NOMO-1 (cell line): Measurements from ENCODE around the gene GRWD1.
"Not testable (repeated sequence)": the region's sequence is repeated elsewhere in the genome, so short reads cannot be mapped to it uniquely, and the experiment has no call there.

Experiments used
- DNase-seq, 2 experiments: peaks; one replicate each; lab custom pipeline; 2025; ENCODE audit not compliant: unreplicated experiment in 2 of 2; lab: John Stamatoyannopoulos, UW

Gene GRWD1

GRCh38 chr19:48477698-48478338 lies 32.0 kb downstream of the GRWD1 start:
- DNase-seq = no peak

GRCh38 chr19:48478339-48479256 lies 32.8 kb downstream of the GRWD1 start:
- DNase-seq = no peak

DNA sequence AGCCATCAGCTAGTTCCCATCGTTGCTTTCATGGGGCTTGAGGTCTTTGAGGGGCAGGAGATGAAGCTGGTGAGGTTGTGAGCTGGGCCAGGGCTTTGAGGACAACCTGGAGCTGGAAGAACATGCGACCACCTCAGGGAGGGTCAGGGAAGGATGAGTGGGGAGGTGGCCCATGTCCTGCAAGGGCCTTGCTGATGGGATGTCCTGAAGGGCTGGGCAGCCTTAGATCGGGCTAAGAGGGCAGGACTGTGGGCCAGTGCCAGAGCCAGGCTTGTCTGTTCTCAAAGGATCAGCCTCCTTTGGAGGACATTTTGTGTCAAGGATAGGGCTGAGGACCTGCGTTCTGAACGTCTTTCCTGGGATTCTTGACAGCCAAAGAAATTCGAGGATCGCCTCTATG lies 33.9 kb downstream of the GRWD1 start:
- DNase-seq = no peak

DNA sequence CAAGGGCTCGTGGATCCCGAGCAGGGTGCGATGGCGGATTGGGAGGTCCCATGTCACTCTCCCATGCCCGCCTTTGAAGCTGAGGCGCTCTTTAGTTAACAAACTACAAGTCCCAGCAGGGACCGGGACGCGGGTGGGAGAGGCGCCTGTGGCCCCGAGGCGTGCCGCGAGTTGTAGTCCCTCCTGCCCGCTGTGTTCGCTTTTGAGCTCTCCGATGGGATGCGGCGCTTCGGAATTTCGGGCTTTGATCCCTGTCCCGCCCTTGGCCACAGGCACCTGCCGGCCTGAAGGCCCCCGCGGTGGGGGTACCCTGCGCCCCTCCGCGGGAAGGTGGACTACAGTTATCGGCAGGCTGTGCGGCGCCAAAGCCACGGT lies 34.4 kb downstream of the GRWD1 start:
- DNase-seq = peak in 1 of 2 experiments; percentile 4

DNA sequence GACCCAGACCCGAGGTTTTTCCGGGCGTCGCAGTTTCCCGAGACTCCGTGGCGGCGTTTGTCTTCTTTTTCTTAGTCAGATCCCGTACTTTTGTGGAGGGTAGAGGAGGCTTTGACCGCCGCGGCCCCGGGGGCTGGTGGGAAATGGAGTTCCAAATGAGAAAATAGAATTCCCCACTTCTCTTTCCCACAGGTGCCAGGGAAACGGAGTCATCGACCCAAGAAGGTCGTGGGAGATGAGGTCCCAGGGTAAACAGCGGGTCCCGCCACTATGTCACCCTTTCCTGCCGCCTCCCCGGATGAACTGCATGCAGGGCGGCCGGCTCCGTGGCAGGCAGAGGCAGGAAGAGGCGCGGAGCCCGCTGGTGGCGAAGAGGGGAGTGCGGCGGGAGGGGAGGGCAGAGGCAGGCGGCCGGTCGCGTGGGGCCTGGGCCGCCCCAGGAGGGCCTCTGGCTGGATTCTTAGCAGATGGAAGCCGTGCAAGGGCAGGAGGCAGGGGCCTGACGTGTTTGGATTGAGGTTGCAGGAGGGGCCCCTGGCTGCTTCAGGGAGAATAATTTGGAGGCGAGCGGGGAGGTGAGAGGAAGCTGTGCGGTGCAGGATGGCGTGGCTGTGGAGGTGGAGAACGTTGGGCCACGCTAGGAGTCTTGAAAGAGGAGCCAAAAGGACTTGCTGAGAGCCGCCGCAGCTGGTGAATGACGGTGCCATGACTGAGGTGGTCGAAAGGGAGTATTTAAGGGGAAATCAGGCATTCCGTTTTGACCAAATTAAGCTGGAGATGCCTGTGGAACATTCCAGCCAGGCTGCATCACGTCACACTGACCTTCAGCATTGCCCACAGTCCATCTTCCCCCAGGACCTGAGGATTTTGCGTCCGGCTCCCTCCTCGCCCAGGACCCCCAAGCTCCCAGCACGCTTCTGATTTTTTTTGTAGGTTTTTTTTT lies 35.0 kb downstream of the GRWD1 start:
- DNase-seq = peak; percentile 41 to 45

DNA sequence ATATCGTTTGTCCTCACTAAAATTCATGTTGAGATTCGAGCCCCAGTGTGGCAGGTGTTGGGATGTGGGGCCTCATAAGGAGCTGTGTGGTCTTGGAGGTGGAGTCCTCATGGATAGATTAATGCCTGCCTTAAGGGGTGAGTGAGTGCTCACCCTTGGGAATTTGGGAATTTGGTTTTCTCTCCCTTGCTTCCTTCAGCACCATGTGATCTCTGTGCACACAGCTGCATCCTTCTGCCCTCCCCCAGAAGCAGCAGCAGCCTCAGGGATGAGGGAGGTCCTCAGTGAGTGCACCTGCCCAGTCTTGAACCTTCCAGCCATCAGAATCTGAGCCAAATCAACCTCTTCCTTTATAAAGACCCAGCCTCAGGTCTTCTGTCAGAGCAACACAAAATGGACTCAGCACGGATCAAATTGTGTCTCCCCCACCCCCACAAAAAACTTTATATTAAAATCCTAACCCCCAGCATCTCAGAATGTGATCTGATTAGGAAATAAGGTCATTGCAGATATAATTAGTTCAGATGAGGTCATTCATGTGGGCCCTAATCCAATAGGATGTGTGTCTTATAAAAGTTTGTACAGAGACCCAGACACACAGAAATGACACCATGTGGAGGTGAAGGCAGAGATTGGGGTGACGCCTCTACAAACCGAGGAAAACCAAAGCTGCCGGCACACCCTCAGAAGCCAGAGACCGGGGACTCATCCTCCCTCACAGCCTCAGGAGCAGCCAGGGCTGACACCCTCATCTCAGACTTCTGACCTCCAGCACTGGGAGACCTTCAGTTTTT lies 36.3 kb downstream of the GRWD1 start:
- DNase-seq = no peak

GRCh38 chr19:48483301-48483700 lies 37.5 kb downstream of the GRWD1 start:
- no peak for DNase-seq

DNA sequence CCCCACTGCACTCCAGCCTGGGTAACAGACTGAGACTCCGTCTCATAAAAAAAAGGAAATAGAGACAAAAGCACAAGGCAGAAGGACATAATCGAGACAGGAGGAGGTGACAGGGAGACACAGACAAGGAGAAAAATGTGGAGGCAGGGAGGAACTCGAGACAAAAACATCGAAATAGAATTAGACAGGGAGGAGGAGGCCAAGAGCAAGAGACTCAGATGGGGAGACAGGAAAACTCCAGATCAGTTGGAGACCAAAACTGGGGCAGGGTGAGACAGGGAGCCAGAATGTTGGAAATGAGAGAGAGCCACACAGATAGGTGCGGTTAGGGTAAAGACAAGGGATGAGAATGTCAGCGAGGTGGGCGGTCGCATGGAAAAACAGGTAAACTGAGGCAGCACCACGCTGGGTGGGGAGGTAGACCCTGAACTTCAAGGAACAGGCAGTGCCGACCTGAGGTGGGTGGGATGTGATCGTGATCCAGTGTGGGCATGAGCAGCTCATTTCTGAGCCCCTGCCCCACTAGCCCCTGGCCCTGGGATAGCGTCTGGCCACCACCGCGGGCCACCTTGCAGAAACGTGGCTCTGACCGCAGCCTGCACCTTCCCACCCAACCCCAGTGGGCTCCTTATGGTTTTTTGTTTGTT lies 38.6 kb downstream of the GRWD1 start:
- no peak for DNase-seq

DNA sequence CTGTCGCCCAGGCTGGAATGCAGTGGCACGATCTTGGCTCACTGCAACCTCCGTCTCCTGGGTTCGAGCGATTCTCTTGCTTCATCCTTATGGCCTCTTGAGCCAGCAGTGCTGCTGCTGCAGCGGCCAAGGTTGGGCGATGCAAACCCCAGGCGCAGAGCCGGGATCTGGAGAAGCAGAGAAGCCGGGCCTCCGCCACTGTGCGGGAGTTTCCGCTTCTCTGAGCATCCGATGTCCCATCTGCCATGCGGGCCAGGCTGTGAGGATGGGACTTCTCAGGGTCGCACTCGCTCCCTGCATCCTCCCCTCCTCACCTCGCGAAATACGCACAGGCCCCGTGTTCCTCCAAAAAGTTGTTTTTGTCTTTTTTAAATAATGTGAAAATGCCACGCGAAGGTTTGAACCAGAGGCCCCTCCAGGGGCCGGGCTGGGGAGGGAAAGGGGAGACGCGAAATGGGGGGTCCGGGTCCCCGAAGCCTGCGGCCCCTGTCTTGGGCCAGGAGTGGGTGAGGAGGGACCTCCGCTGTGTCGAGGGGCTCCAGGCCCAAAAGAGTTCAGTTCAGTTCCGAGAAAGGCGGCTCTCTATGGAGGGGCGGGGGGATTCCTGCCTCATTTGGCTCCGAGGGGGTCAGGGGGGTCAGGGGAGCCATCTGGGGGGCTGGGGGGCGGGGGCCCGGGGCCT lies 39.3 kb downstream of the GRWD1 start:
- DNase-seq = no peak

GRCh38 chr19:48486706-48487105 lies 40.9 kb downstream of the GRWD1 start:
- not testable (repeated sequence) for DNase-seq

DNA sequence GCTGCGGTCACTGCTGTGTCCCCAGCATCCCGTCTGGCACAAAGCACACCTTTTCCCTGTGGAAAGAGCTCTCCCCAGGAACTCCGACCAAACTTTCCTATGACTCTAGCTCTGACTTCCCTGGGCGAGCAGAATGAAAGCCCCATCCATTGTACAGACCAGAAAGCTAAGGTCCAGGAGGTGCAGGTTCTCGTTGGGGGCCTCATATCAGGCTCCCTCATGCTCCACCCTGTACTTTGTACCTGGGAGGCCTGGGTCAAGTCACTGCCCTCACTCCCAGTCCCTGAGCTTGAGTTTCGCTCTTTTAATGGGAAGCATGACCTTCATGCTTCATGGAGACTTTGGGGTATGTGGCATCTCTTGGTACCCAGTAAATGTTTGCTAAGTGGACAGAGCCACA lies 41.8 kb downstream of the GRWD1 start:
- no peak for DNase-seq

DNA sequence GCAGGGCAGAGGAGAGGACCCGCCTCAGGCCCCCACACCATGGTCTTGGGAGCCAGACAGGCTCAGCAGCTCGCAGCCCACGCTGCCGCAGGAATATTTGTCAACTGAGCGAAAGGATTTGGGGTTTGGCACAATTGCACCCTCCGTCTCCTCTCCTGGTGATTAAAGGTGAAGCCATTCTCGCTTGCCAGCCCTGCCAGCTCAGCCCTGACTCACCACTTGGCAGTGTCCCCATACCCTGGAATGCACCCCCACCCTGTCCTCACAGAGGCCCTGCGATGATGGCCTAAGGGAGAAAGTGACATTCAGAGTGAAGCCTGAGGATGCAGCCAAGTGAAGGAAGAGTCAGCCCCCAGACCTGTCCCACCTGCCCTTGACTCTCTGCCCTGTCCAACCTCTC lies 42.2 kb downstream of the GRWD1 start:
- no peak for DNase-seq

GRCh38 chr19:48488478-48488877 lies 42.7 kb downstream of the GRWD1 start:
- not testable (repeated sequence) for DNase-seq

DNA sequence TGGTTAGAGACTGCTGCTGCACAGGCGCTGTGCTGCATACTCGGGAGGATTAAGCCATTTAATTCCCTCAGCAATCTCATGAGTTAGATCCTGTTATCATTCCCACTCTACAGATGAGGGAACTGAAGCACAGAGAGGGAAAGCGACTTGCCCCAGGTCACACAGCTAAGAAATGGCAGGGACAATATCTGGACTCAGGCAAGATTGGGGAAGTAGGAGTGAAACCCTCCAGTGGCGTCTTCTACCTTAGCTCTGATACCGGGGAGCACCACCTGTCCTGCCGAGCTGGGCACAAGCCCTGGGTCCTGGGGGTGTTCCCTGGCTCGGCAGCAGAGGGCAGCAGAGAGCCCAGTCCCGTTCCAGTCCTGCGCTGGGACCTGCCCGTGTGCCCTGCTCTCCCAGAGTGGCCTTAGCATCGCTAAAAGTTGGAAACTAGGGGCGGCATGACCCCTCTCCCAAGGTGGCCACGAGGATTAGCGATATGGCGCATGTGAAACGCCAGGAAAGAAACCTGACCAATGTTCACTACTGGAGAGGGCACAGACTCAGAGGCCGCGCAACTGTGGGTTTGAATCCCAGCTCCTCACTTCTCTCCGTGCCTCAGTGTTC lies 43.9 kb downstream of the GRWD1 start:
- DNase-seq = peak; percentile 49 to 61

DNA sequence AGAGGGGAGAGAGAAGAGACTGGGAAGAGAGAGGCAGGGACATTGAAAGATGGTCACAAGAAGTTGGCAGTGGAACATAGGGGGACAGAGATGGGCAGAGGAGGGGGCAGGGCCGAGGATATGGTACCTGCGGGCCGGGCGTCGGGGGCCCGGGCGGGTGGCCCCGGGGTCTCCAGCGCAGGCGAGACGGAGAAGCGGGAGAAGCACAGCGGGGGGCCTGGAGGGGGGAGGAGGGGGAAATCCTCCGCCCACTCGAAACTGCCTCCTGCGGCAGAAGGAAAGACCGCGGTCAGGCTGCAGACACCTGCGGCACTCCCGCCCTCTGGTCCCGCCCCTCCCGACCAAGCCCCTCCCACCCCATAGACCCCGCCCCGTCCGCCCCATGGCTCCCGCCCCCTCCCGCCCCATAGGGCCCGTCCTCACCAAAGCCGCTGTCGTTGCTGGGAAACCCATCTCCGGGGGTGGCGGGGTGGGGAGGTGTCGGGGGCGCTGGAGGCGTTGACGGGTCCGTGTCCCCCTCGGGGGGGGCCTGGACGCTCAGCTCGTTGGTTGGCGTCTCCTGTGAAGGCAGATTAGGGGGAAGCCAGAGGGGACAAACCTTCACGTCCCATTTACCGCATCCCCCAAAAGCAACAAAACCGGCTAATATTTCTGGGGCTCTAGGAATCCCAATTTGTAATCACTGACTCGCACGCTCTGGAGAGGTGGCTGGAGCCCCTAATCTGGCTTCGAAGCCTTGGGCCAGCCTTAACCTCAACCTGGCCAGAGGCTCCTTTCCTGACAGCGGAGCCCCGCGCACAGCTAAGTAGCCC lies 45.4 kb downstream of the GRWD1 start:
- peak in 1 of 2 experiments; percentile 28 for DNase-seq

DNA sequence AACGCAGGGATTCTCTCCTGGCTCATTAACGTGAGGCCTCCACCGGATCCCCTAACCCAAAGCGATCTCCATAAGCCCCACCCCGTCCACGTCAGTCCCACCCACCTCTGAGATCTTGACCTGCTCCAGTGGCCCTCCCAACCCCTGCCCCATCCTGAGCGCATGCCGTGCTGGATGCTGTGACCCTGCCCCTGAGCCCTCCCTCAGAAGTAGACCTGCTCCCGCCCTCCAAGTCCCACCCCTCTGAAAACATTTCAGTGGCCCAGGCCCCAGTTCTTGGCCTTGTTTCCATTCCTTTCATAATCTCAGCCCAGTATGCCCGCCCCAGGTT lies 46.0 kb downstream of the GRWD1 start:
- DNase-seq = no peak

DNA sequence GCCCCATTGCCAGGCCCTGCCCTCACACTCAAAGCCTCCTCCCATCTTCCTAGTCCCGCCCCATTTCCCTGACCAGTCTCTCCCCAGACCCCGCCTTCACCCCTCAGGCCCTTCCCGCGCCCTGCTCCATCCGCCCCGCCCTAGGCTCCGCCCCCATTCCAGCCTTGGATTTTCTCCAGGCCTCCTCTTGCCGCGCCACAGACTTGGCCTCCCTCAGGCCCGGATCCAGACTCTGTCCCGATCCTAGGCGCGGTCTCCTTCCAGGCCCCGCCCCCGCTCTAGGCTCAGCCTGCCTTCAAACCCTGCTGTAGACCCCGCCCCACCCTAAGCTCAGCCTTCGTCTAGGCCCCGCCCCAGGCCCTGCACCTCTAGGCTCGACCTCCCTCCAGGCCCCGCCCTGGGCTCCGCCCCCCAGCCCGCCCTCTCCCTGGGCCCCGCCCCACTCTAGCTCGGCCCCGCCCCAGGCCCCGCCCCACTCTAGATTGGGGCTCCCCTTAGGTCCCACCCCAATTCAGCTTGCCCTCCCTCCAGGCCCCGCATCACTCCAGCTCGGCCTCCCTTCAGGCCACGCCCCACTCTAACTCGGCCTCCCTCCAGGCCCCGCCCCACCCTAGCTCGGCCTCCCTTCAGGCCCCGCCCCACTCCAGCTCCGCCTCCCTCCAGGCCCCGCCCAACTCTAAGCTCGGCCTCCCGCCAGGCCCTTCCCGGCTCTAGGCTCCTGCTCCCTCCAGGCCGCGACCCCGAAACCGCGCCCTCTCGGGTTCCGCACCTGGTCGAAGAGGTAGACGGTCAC lies 47.3 kb downstream of the GRWD1 start:
- DNase-seq = peak; percentile 99
